Anterior cingulate cortex (tissue), 58 donors: Measurements from ENCODE around the gene DYNLRB1.
"Not testable (repeated sequence)": the region's sequence is repeated elsewhere in the genome, so short reads cannot be mapped to it uniquely, and the experiment has no call there.

Source experiments
- DNase-seq, 58 donors: peaks; one replicate each; lab custom pipeline; 2025; lab: John Stamatoyannopoulos, UW

The DYNLRB1 gene

DNA sequence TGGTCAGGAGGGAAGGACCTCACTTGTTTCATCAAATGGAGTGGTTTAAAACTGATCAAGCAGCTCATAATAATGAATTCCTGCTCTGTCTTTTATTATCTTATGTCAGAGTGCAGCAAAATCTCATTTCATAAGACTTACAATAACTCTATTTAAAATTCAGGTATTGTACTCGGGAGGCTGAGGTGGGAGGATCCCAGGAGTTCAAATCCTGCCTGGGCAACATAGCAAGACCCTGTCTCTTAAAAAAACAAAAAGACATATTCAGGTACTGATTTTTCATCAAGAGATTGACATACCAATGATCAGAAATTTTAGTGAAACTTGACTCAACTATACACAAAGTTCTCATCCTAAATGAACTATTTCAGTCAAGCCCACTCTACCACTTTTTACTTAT, 5.6 kb upstream of the DYNLRB1 start:
- DNase-seq, result no peak

DNA sequence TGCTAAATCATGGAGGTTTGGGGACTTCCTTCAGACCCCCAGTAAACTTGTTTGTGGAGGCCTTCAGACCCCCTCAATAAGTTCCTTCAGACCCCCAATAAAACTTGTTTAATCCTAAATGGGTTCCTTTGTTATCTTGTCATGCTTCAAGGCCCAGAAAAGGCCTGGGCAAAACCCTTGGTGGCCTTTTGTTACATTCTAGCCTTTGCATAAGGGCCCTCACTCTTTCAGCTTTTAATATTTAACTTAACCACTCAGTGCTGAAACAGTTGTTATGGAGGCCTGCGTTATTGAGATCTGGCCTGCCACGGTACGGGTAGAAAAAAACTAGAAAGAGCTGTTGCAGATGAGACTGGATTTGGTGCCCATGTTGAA, 4.3 kb upstream of the DYNLRB1 start:
- no peak for DNase-seq

DNA sequence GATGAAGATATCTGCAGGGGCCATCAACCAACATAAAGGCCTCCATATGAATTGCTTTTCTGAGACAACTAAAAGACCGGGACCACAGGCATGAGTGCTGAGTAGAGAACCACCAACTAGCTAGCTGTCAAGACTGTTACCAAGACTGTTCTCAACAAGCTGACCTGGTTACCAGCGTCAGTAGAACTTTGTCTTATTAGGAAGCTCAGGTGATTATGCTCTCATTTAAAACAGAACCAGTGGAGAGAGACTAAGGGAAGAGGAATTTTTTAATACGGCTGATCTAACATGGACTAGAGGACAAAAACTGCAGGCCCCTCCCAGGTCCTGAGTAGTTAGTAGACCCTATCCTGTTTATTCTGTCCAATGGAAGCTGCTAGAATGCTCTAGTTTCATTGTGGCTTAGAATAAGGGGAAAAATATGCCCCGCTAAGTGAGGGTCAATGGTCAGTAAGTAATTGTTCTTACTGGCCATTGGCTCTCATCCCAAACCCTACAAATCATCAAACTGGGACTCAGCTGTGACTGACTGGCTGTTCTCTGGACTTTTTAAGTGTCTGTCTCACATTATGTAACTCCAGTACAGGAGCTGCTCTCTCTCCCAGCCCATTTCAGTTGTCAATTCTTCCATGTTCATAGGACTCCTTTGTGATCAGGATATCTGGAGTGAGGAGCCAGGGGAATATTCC, 3.8 kb upstream of the DYNLRB1 start:
- peak in 2 of 58 donors; percentile 36 to 41 for DNase-seq

DNA sequence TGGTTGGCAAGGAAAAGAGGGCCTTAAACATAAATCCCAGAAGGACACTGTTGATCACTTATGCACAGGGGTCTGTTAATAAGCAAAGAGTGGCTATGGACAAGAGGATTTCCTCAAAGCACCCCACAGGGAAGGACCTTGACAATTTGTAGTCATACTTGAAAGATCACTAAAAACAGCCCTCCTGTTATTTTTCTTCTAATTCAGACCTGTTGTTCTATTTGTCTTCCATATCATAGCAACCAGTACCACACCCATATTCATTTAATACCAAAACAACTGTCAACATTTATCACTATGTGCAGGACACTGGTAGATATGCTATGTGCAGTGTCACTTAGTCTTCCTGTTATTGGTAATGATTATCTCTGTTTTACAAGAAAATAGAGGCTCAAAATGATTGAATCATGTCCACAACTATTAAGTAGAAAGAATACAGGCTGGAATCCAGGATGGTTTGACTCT, 3.2 kb upstream of the DYNLRB1 start:
- DNase-seq, result no peak

DNA sequence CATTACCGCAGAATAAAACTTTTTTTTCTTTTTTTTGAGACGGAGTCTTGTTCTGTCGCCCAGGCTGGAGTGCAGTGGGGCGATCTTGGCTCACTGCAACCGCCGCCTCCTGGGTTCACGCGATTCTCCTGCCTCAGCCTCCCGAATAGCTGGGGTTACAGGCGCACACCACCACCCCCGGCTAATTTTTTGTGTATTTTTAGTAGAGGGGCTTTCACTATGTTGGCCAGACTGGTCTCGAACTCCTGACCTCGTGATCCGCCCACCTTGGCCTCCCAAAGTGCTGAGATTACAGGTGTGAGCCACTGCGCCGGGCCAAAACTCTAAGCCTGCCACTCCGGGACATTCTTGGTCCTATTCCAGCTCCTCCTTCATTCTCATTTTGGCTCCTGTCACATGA, 2.2 kb upstream of the DYNLRB1 start:
- not testable (repeated sequence) for DNase-seq

DNA sequence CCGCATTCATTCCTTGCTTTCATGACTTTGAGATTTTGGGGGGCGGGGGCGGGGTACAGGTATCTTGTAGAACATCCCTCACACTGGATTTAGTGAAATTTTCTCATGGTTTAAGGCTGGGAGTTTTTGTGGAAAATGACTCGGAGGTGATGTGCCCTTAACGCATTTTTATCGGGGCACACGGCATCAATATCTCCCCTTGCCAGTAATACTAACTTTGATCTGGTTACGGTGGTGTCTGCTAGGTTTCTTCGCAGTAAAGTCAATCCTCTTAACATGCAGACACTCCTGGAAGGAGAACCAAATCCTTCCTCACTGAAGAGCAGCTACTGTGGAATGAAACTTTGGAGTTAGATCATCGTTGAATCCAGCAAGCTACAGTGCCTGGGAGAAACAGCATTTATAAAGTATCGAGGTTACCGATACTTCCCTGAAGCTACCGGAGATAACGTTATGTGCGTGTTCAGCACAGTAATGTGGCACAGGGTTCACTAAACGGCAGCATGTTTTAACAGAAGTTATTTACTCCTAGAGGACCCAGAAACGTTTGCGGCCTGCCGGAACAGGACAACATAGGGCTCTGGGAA, 1.2 kb upstream of the DYNLRB1 start:
- no peak for DNase-seq

DNA sequence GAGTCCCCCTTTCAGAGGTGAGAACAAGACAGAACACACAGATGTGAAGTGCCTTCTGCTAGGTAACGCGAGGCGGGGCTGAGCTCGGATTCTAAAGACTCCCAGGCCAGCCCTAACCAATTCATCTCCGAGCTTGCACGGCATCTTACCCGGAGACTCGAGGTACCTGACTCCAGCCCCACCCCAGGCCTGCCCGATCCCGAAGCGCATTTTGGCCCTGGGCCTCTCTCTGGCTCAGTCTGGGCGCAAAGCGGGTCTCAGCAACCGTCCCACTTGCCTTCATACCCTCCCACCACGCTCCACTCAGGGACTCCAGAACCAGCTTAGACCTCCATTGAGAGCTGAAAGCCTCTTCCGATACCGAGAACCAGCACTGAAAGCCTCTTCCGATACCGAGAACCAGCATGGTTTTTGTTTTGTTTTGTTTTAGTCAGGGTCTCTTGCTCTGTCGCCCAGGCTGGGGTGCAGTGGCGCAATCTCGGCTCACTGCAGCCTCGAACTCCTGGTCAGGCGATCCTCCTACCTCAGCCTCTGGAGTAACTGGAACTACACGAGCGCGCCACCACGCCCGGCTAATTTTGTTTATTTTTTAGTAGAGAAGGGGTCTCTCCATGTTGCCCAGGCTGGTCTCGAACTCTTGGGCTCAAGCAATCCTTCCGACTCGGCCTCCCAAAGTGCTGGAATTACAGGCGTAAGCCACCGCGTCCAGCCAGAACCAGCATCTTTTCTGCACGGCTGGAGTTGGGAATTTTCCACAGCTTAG, 557 bp upstream of the DYNLRB1 start:
- peak in 43 of 58 donors; percentile 19 to 69 (median 45) for DNase-seq

DNA sequence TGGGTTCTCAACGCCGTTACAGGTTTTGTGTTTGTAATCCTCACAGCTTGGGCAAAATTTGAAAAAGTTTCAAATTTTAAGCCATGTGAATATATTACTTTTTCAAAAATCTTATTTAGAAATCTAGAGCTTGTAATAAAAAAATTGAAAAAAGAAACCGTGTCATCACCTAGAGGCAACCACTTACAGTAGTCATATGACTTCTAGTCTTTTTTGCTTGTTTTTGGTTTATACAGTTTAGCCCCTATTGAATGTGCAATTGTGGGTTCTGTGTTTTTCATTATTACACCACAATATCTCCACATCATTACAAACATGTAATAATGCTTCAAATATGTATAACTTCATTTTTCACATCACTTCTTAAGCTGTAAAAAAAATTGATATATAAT, 888 bp downstream of the DYNLRB1 start:
- no peak for DNase-seq

DNA sequence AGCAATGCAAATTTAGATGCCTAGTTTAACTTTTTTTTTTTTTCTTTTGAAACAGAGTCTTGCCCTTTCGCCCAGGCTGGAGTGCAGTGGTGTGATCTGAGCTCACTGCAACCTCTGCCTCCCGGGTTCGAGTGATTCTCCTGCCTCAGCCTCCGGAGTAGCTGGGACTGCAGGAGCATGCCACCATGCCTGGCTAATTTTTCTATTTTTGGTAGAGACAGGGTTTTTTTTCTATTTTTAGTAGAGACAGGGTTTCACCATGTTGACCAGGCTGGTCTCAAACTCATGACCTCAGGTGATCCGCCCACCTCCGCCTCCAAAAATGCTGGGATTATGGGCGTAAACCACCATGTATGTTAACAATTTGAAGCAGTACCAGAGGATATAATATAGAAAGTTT, 2.6 kb downstream of the DYNLRB1 start:
- not testable (repeated sequence) for DNase-seq

DNA sequence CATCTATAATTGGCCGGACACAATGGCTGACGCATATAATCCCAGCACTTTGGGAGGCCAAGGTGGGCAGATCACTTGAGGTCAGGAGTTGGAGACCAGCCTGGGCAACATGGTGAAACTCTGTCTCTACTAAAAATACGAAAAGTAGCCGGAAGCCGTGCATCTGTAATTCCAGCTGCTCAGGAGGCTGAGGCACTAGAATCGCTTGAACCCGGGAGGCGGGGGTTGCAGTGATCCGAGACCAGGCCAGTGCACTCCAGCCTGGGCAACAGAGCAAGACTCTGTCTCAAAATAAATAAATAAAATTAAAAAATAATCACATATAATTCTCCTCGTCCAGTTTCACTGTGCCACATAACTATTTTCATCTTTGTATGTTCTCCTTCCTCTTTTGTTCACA, 3.6 kb downstream of the DYNLRB1 start:
- DNase-seq, result not testable (repeated sequence)

DNA sequence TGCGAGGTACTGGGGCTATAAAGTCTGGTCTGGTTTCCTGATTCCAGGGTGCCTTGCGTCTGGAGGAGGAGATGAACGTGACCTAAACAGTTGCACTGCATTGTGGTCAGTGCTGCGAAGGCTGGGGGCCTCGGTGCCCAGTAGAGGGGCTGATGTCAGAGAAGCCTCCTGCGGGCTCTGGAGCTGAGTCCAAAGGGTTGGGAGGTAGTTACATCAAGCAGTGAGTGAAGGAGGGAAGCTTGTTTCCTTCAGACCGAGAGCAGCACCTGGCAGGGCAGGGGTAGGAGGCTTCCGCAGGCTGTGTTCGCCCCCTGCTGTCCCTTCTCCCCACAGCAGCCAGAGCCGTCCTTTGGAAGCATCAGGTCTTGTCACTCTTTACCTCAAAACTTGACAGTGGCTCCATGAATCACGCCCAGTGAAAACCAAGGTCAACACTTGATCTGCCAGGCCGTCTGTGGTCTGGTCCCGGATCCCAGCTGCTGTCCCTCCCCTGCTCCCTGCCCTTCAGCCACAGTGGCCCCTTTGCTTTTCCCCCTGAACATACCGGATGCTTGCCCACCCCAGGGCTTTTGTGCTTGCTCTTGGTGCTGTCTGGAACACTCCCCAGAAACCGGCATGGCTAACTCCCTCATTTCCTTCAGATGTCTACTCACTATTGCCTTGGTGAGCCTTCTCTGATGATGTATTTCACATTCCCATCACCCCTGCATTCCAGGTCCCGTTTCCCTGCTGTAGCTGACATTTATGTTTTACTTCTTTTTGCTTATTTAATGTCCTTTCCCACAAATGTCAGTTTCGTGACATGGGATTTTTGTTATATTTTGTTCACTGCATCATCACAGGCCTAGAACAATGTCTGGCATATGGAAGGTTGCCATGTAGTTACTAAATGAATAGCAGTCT, 7.0 kb downstream of the DYNLRB1 start:
- DNase-seq, result peak in 36 of 58 donors; percentile 13 to 67 (median 29)

DNA sequence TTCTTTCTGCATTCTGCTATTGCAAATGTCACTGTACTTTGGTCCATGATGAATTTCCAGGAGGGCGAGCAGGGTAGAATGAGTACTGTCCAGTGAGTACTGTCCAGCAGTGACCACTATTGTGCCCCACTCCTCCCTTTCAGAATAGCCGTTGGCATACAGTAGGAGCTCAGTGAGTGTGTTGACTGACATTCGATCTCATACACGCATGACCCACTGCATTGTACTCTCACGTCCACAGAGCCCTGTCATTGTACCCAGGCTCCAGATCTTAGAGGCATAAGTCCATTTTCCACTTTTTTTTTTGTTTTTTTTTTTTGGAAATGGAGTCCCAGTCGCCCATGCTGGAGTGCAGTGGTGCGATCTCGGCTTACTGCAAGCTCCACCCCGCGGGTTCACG, 8.2 kb downstream of the DYNLRB1 start:
- peak in 2 of 58 donors; percentile 23 to 64 for DNase-seq

DNA sequence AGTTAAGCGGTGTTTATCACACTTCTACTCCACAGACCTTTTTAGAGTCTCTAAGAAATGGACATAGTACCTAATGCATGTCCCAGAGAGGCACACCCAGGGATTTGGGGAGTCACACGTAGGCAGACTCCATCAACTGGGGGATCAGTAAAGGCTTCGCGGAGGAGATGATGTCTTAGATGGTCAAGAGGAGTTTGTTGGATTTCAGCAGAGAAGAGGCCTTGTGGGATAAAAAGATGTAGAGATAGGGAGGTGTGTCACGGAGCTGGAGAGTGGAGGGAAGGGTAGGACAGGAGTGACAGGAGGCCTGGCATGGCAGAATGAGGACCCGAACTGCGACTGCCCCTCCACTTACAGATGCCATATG, 9.1 kb downstream of the DYNLRB1 start:
- peak in 1 of 58 donors; percentile 30 for DNase-seq

DNA sequence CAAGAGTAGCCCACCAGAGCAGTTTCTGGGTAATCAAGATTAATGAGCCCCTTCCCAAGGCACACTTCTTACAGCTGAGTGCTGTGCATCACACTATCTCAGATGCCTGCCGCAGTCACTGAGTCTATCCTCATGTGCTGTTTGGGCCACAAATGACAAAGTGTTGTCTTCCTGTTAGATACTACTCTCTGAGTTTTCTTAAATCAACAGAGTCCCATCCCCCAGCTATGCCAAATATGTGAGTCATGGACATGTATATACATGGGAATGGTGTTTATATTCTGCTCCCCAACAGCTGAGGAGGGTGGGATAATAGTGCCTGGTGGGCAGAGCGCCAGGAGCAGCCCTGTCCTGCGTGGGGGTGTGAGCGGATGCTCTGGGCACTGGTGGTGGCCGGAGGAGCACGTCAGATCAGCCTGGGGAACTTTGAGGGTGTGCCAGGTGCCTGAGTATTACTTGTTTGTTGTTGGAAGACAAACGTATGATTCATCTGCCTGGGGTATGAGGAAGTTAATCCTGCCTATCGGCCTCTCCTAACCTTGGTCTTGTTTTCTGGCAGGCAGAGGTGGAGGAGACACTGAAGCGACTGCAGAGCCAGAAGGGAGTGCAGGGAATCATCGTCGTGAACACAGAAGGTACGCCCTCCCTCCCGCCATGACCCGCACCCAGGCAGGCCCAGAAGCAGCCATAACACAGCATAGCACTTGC, 9.6 kb downstream of the DYNLRB1 start:
- DNase-seq, result peak in 31 of 58 donors; percentile 8 to 83 (median 44)

DNA sequence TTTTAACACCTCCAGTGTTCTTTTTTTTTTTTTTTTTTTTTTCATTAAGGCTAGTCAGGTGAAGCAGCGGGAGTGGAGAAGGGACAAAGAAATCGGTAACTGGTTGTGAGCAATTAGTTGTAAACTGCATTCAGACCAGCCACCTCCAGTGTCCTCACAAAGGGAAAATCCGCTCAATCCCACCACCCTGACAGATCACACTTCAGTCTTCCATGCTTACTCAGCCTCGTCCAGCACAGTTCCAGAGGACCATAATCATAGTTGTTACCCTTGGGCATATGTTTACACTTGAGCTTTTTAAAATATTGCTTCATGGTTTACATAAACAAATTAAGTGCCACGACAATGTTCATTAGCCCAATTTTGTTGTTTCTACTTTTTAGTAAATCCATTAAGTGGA, 10.2 kb downstream of the DYNLRB1 start:
- no peak for DNase-seq

DNA sequence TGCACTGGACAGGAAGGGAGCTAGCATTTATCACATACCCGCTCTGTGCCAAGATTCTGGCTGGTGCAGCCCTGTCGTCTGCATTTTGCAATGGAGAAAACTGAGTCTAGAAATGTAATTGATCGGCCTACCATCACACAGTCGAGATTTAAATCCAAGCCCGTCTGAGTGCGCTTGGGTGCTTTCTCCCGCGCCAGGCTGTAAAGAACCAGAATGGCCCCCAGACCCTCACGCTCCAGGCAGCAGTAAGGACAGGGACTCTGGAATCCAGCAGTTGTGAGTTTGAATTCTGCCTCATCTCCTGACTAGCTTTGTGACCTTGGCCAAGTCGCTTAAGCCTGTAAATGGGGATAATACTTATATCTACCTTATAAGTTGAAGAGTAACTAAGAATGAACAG, 10.8 kb downstream of the DYNLRB1 start:
- DNase-seq, result no peak

DNA sequence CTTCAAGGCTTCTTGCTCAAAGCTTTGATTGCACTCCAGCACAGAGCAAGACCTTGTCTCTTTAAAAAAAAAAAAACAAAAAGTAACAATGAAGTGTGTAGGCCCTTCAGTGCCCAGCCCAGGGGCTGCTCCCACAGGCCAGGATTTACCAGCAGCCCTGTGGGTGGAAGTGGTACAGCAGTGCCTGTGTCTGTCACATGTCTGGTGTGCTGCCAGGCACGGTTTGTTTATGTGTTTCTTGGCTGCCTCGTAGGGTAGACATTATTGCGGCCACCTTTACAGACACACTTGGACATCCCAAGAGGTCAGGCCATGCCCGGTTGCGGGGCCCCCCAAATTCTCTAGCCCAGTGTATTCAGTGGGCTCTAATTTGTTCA, 12.7 kb downstream of the DYNLRB1 start:
- peak in 37 of 58 donors; percentile 10 to 72 (median 30) for DNase-seq

DNA sequence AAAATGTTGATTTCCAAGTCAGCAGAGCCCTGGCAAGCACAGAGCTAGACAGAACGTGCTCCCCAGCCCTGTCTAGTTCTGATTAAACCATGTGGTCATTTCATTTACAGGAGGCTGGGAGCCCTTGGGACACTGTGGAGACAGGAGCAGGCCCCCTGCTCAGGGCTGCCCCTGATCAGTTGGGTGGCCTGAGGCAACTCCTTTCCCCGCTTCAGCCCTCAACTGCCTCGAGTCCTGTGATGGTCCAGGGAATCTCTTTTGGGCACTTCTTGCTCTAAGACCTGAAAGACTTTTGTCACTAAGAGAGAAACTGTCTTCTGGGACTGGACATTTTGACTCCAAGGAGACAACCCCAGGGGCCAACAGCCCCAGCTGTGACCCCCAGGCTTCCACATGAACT, 13.5 kb downstream of the DYNLRB1 start:
- no peak for DNase-seq

DNA sequence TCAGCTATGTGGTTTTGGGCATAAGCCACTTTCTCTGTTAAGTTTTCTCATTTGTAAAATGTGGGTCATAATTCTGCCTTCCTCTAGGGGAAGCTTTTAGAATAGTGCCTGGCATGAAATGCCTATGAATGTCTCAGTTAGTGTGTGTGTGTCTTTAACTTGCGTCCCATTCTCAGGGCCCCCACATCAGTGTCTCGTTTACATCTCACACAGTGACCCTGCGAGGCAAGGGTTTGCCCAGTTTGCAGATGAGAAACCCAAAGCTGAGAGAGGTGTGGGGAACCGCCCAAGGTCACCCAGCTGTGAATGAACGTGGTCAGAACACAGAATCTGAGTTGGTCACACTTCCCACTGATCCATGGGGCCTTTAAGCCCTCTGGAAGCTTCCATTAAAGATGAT, 14.1 kb downstream of the DYNLRB1 start:
- no peak for DNase-seq
